Pancreas (tissue), 10 donors: ENCODE data around the gene PCK2. TPM values are rescaled to one million over a fixed set of nuclear protein-coding genes. Genes with fewer than 3 reads are reported as not detected.

Source experiments
- ATAC-seq, 4 donors: fragments of 200-7000 bp; cut with Tn5 transposase; one replicate each; pipeline versions ENCODE4 v1.8.0 to v1.9.1; 2020; ENCODE audit warnings: mild to moderate bottlenecking in 4 of 4, moderate library complexity in 4 of 4
- DNase-seq, 6 donors: peaks; one replicate each; pipeline ENCODE4 v3.0.0-alpha.2; 2020
- FAIRE-seq: peaks from 2 replicates; lab custom pipeline; 2012; peaks lifted over from hg19 to GRCh38; lab: Jason Lieb, UNC
- H3K27ac ChIP-seq, 4 donors: fragments of 200-600 bp; sonication (generic); 1 replicate in 3 of 4; 2 replicates in 1 of 4; pipeline versions ENCODE4 v1.5.0 to v1.8.0; 2020
- H3K27me3 ChIP-seq, 4 donors: fragments of 200-600 bp; one replicate each; pipeline ENCODE4 v1.8.0; 2021
- H3K36me3 ChIP-seq, 3 donors: fragments of 200-600 bp; sonication (generic) in 1 of 3; one replicate each; pipeline versions ENCODE4 v1.5.0 to v1.8.0; 2020 to 2021
- H3K4me1 ChIP-seq, 3 donors: fragments of 200-600 bp; one replicate each; pipeline ENCODE4 v1.8.0; 2021
- H3K4me3 ChIP-seq, 4 donors: fragments of 200-600 bp; sonication (generic) in 2 of 4; one replicate each; pipeline versions ENCODE4 v1.5.0 to v1.8.0; 2020 to 2021
- H3K9me3 ChIP-seq, 4 donors: fragments of 200-600 bp; one replicate each; pipeline ENCODE4 v1.8.0; 2021
- CTCF ChIP-seq, 4 donors: fragments of 200-600 bp; sonication (generic) in 3 of 4; IDR thresholded peaks; one replicate each; pipeline versions ENCODE4 v1.5.0 to v1.8.0; 2021; ENCODE audit warnings: antibody characterized with exemption in 4 of 4
- WGBS, 2 donors: extraction: QIAGEN DNeasy Blood & Tissue Kit; methylation state at CpG; one replicate each; pipeline ENCODE4 v1.1.7; 2013; 5-methylcytosine and 5-hydroxymethylcytosine counted together
- intact Hi-C, 3 donors: fragments of 100-400 bp; cut with DNase I; formaldehyde crosslinking; loops; one replicate each; pipeline versions ENCODE4 v1.11.1 to v1.14.2; 2022
- polyA plus RNA-seq, 2 donors: library from polyadenylated mRNA; stranded (reverse); fragments of 200-250 nt; gene quantifications; one replicate each; pipeline ENCODE4 v1.2.3, GENCODE V29; 2013
- total RNA-seq, 6 donors: library from RNA; stranded (reverse); fragmentation: NEBNext Ultra II Directional in 4 of 6; extraction: Animal tissue kit (Norgen Biotek cat#: 25700) in 4 of 6; gene quantifications; one replicate each; pipeline versions ENCODE4 v1.2.1 to v1.2.4, GENCODE V29; 2021 to 2023
- donor health status: healthy with polysubstance abuse.
- donor health status: DM: no; HTN: no; CAD: no; lungs with moderate emphysema.
- donor health status: DM: no; HTN: no; CAD: no.
- donor health status: control.
- donor health status: control.
- donor health status: Bipolar disorder and iron deficiency.
- donor health status: DM: yes; HTN: yes; CAD: no.
- donor health status: DM: no; HTN: no; CAD: no.
- donor health status: DM: no; HTN: no; CAD: no.
- donor health status: DM: yes; HTN: yes; CAD: no.

The PCK2 gene
- total and polyA plus RNA-seq, 8 donors = 12.8 to 146 (median 21.0) TPM

GRCh38 chr14:24130380-24130716, 36.2 kb downstream of the PCK2 start, which contains the start of gene FITM1:
FITM1 (plus strand) TSS chr14:24130659; CDS start chr14:24131564, 905 bp downstream.
- Histone ChIP-seq H3K36me3 (no peaks in the 10 kb centered on the region), H3K4me3 (no peak within 1 kb of the TSS), H3K27ac (peak within 1 kb of the TSS; percentile 76 to 87 (median 80)), H3K4me1 (peaks cover 19 to 30% (median 22%) of the 10 kb centered on the region in 3 donors), H3K9me3 (no peaks in the 10 kb centered on the region), H3K27me3 (no peaks in the 10 kb centered on the region)
- intact Hi-C loops = no loop called here
- 72 to 81% methylated on average over 5 of the region's 5 CpGs for WGBS, 2 donors
- ATAC-seq (peak in 1 of 4 donors; percentile 11), FAIRE-seq (no peak), DNase-seq (no peak)
- TF ChIP-seq CTCF (IDR thresholded peaks at IDR 0.05) = no peak

GRCh38 chr14:24130717-24131548, 36.8 kb downstream of the PCK2 start:
- Histone ChIP-seq H3K9me3 (no peaks in the 10 kb centered on the region), H3K27me3 (no peaks in the 10 kb centered on the region), H3K4me1 (peaks cover 19 to 31% (median 22%) of the 10 kb centered on the region in 3 donors), H3K27ac (peak overlapping the region; percentile 76 to 87 (median 80)), H3K36me3 (no peaks in the 10 kb centered on the region), H3K4me3 (no peak overlapping the region)
- FAIRE-seq (no peak), DNase-seq (peak; percentile 68 to 87 (median 83)), ATAC-seq (peak; percentile 53 to 71 (median 64))
- intact Hi-C loops = no loop called here
- TF ChIP-seq CTCF (IDR thresholded peaks at IDR 0.05) = no peak
- 28 to 32% methylated on average over 7 of the region's 7 CpGs for WGBS, 2 donors

- H3K27me3 ChIP-seq = no peaks in the 10 kb centered on the region
- H3K36me3 ChIP-seq = no peaks in the 10 kb centered on the region
- H3K9me3 ChIP-seq = no peaks in the 10 kb centered on the region
- H3K4me3 ChIP-seq = no peak overlapping the region
- H3K27ac ChIP-seq = peak overlapping the region; percentile 76 to 87 (median 80)
- peaks cover 19 to 31% (median 22%) of the 10 kb centered on the region in 3 donors for H3K4me1 ChIP-seq
- ATAC-seq (peak; percentile 1 to 11 (median 7)), FAIRE-seq (no peak), DNase-seq (peak in 2 of 6 donors; percentile 42 to 66)
- WGBS, 2 donors = 38 to 40% methylated on average over 15 of the region's 15 CpGs
- intact Hi-C loops = no loop called here
- no peak for TF ChIP-seq CTCF (IDR thresholded peaks at IDR 0.05)
Measured at GRCh38 chr14:24131549-24131966, 37.4 kb downstream of the PCK2 start.

- Histone ChIP-seq H3K36me3 (no peaks in the 10 kb centered on the region), H3K27ac (peak overlapping the region; percentile 76 to 87 (median 80)), H3K27me3 (no peaks in the 10 kb centered on the region), H3K4me1 (peaks cover 25 to 31% (median 27%) of the 10 kb centered on the region in 3 donors), H3K9me3 (no peaks in the 10 kb centered on the region), H3K4me3 (no peak overlapping the region)
- TF ChIP-seq CTCF (IDR thresholded peaks at IDR 0.05) = no peak
- ATAC-seq = peak; percentile 31 to 46 (median 36)
- no peak for FAIRE-seq
- peak; percentile 73 to 92 (median 82) for DNase-seq
- WGBS, 2 donors = 24 to 29% methylated on average over 24 of the region's 24 CpGs
- intact Hi-C loops = no loop called here
Measured at GRCh38 chr14:24132061-24132685, 38.1 kb downstream of the PCK2 start.
